ENCODE measurements around the gene ELFN1.

GRCh38 chr7:1703441-1703840, 33.4 kb downstream of the ELFN1 start:
- TF ChIP-seq, protein P1, sequence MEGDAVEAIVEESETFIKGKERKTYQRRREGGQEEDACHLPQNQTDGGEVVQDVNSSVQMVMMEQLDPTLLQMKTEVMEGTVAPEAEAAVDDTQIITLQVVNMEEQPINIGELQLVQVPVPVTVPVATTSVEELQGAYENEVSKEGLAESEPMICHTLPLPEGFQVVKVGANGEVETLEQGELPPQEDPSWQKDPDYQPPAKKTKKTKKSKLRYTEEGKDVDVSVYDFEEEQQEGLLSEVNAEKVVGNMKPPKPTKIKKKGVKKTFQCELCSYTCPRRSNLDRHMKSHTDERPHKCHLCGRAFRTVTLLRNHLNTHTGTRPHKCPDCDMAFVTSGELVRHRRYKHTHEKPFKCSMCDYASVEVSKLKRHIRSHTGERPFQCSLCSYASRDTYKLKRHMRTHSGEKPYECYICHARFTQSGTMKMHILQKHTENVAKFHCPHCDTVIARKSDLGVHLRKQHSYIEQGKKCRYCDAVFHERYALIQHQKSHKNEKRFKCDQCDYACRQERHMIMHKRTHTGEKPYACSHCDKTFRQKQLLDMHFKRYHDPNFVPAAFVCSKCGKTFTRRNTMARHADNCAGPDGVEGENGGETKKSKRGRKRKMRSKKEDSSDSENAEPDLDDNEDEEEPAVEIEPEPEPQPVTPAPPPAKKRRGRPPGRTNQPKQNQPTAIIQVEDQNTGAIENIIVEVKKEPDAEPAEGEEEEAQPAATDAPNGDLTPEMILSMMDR (IDR thresholded peaks at IDR 0.05): no peak
- no peak for TF ChIP-seq ZFX (IDR thresholded peaks at IDR 0.05; ENCODE audit: borderline replicate concordance)

Data from 22Rv1 (cell line).